ENCODE data around the gene A2M. TPM values are rescaled to one million over a fixed set of nuclear protein-coding genes. Genes with fewer than 3 reads are reported as not detected.

The A2M gene
- total and polyA plus RNA-seq, 2 donors (not counting 3 experiments of a cell fraction or from before 2014, with no cell fraction given): 11.5 to 16.9 TPM

DNA sequence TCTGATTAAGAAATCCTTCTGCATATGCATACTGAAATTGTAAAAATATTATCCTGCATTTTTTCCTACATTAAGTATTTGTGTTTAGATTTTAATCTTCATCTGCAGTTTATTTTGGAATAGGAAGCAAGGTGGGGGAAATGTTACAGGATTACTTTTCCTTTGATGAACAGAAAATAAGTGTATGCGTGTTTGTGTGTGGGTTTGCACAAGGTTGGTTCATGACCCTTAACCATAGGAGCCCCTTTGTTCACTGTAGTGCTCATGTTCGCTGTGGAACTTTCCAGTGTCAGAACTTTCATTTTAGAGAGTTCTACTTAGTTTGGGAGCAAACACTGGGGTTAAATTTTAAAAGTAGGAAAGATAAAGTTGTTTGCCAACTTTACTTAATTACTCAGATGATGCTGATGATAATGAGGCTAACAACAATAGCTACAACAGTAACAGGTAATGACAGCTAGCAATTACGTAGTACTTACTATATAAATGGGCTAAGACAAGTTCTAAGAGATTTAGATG, 6.4 kb upstream of the A2M start:
- H3K9ac ChIP-seq (replicated peaks; ENCODE audit: extremely low read depth, insufficient read depth, low read length): no peak overlapping the region
- H3K4me1 ChIP-seq (ENCODE audit: control insufficient read depth, extremely low read depth, insufficient read depth, low read length): peaks cover 4% of the 10 kb centered on the region
- no peaks in the 10 kb centered on the region for H3K36me3 ChIP-seq (ENCODE audit: control insufficient read depth in 2 of 2, extremely low read depth in 1 of 2, insufficient read depth in 2 of 2, low read length in 2 of 2)
- FAIRE-seq (no peak), DNase-seq (ENCODE audit: low read depth, low spot score) (no peak)
- POLR2A ChIA-PET: no interaction called here
- H3K27me3 ChIP-seq (ENCODE audit: control insufficient read depth in 2 of 2, insufficient read depth in 2 of 2, low read length in 2 of 2): peaks cover 0 to under 1% of the 10 kb centered on the region in 2 experiments
- H3K4me2 ChIP-seq (ENCODE audit: insufficient read depth, low read length): no peak overlapping the region
- intact Hi-C loops (cut with micrococcal nuclease) (no loop called here), dilution Hi-C loops (cut with MboI; ENCODE audit: extremely low pct_ligation_motif_present, low sequenced_read_pairs) (no loop called here)
- BruUV-seq (replicated peaks): no TSS peak
- H3K79me2 ChIP-seq (ENCODE audit: control insufficient read depth, insufficient read depth, low read length): no peaks in the 10 kb centered on the region
- H2AFZ ChIP-seq (ENCODE audit: low read depth, low read length): no peak overlapping the region
- TF ChIP-seq GATA2 (IDR thresholded peaks at IDR 0.05; ENCODE audit: insufficient read depth, insufficient read length, low read depth, low read length) (no peak), JUN (IDR thresholded peaks at IDR 0.05; ENCODE audit: borderline replicate concordance, insufficient read depth, insufficient read length, low read depth) (no peak), FOS (IDR thresholded peaks at IDR 0.05; ENCODE audit: borderline replicate concordance, insufficient read depth, low read length) (no peak), CTCF (IDR thresholded peaks at IDR 0.05; ENCODE audit: extremely low read depth in 1 of 2, insufficient read depth in 1 of 2, low read depth in 1 of 2, low read length in 2 of 2) (no peak), POLR2A (IDR thresholded peaks at IDR 0.05; ENCODE audit: low read depth, low read length) (no peak), MYC (IDR thresholded peaks at IDR 0.05; ENCODE audit: low read depth, low read length) (no peak), MAX (IDR thresholded peaks at IDR 0.05; ENCODE audit: insufficient read depth, insufficient read length) (no peak), POLR2AphosphoS5 (IDR thresholded peaks at IDR 0.05; ENCODE audit: insufficient read depth, low read depth, low read length) (no peak), EZH2 (IDR thresholded peaks at IDR 0.05; ENCODE audit: borderline replicate concordance, low read depth, low read length, severe bottlenecking) (no peak)
- H3K9me1 ChIP-seq (replicated peaks; ENCODE audit: control insufficient read depth, extremely low read depth, insufficient read depth, low read length): no peaks in the 10 kb centered on the region
- CTCF ChIA-PET: no interaction called here
- H3K27ac ChIP-seq (ENCODE audit: insufficient read depth, low read depth, low read length): no peak overlapping the region
- no peaks in the 10 kb centered on the region for H3K9me3 ChIP-seq (replicated peaks; ENCODE audit: control insufficient read depth, insufficient read depth, low read length)
- no peak overlapping the region for H3K4me3 ChIP-seq (replicated peaks in 1 of 3; ENCODE audit: insufficient read depth in 1 of 3, low read depth in 1 of 3, low read length in 3 of 3)
- H4K20me1 ChIP-seq (replicated peaks; ENCODE audit: control insufficient read depth, extremely low read depth, insufficient read depth, low read length): no peaks in the 10 kb centered on the region
